Heart right ventricle (tissue), 16 donors: ENCODE measurements around the gene CYB5R2. TPM values are rescaled to one million over a fixed set of nuclear protein-coding genes. Genes with fewer than 3 reads are reported as not detected.
"Not testable (repeated sequence)": the region's sequence is repeated elsewhere in the genome, so short reads cannot be mapped to it uniquely, and the experiment has no call there.

ENCODE experiments used
- ATAC-seq, 8 donors: fragments of 200-7000 bp; cut with Tn5 transposase; one replicate each; pipeline ENCODE4 v1.9.1; 2020; ENCODE audit warnings: mild to moderate bottlenecking in 8 of 8, moderate library complexity in 8 of 8, moderate number of reproducible peaks in 1 of 8
- DNase-seq, 2 donors: peaks; one replicate each; pipeline ENCODE4 v3.0.0-alpha.2; 2020
- H3K27ac ChIP-seq, 10 donors: fragments of 200-600 bp; sonication (generic) in 2 of 10; one replicate each; pipeline versions ENCODE4 v1.5.0 to v1.8.0; 2020 to 2022; ENCODE audit warnings: mild to moderate bottlenecking in 3 of 10
- H3K27me3 ChIP-seq, 7 donors: fragments of 200-600 bp; one replicate each; pipeline ENCODE4 v1.8.0; 2021 to 2022; ENCODE audit warnings: mild to moderate bottlenecking in 2 of 7
- H3K36me3 ChIP-seq, 9 donors: fragments of 200-600 bp; sonication (generic) in 1 of 9; one replicate each; pipeline versions ENCODE4 v1.5.0 to v1.8.0; 2020 to 2022; ENCODE audit warnings: mild to moderate bottlenecking in 2 of 9
- H3K4me1 ChIP-seq, 9 donors: fragments of 200-600 bp; sonication (generic) in 1 of 9; one replicate each; pipeline versions ENCODE4 v1.5.0 to v1.8.0; 2020 to 2022; ENCODE audit warnings: mild to moderate bottlenecking in 4 of 9
- H3K4me3 ChIP-seq, 10 donors: fragments of 200-600 bp; sonication (generic) in 2 of 10; one replicate each; pipeline versions ENCODE4 v1.5.0 to v1.8.0; 2020 to 2022; ENCODE audit warnings: mild to moderate bottlenecking in 7 of 10, moderate library complexity in 2 of 10
- H3K9me3 ChIP-seq, 11 donors: fragments of 200-600 bp in 10 of 11; sonication (generic) in 2 of 11; one replicate each; pipeline versions ENCODE4 v1.5.0 to v1.8.0; 2013 to 2022; ENCODE audit warnings: mild to moderate bottlenecking in 2 of 11, control low read depth in 1 of 11, moderate library complexity in 1 of 11
- WGBS, 2 donors: extraction: QIAGEN DNeasy Blood & Tissue Kit; methylation state at CpG; one replicate each; pipeline ENCODE4 v1.1.7; 2013; ENCODE audit warnings: inconsistent platforms in 1 of 2; 5-methylcytosine and 5-hydroxymethylcytosine counted together
- intact Hi-C, 10 donors: fragments of 100-400 bp; cut with DNase I; formaldehyde crosslinking; loops; one replicate each; pipeline versions ENCODE4 v1.11.1 to v1.14.2; 2022
- polyA plus RNA-seq, 2 donors: library from polyadenylated mRNA; stranded (reverse); fragments of 200-250 nt; gene quantifications; one replicate each; pipeline ENCODE4 v1.2.3, GENCODE V29; 2013
- total RNA-seq, 10 donors: library from RNA; stranded (reverse); fragmentation: NEBNext Ultra II Directional in 3 of 10; extraction: Animal tissue kit (Norgen Biotek cat#: 25700) in 3 of 10; gene quantifications; one replicate each; pipeline versions ENCODE4 v1.2.1 to v1.2.4, GENCODE V29; 2021 to 2023
- TF ChIP-seq, protein P1 (sequence below), 9 donors: fragments of 200-600 bp; sonication (generic) in 2 of 9; IDR thresholded peaks; one replicate each; pipeline versions ENCODE4 v1.5.0 to v1.8.0; 2021 to 2022; ENCODE audit warnings: antibody characterized with exemption in 9 of 9, mild to moderate bottlenecking in 5 of 9, moderate library complexity in 1 of 9
- donor health status: Arrhythmogenic right ventricular cardiomyopathy.
- donor health status: ischemic (EF 13 %, LVEDD 7.1; RV severe dilation, severe dysfunction).
- donor health status: healthy with polysubstance abuse.
- donor health status: DM: no; HTN: yes; CAD: no.
- donor health status: DM: no; HTN: no; CAD: no.
- donor health status: ischemic (EF 25% LVEDD 6.9; RV normal size, moderate dysfunction).
- donor health status: ischemic (EF 25% LVEDD 5.7; RV mildly dilated, moderate dysfunction).
- donor health status: healthy.
- donor health status: DM: yes; HTN: yes; CAD: no.
- donor health status: Ischemic cardiomyopathy.
- donor health status: ischemic (EF 35%, LVEDD 5.7; RV mildly dilated, moderate dysfunction).
- donor health status: nonischemic (EF 11% LVEDD 7.7; RV severe dilation, severe dysfunction).
- donor health status: DM: yes; HTN: yes; CAD: no.
- donor health status: PGD.
- donor health status: ischemic (EF 29% LVEDD 5.4; RV normal size, mild dysfunction).
- donor health status: nonischemic (EF 23%, LVEDD 6.1; RV moderate dilation, normal function).

CYB5R2 gene
- total and polyA plus RNA-seq, 12 donors: 0.36 to 2.8 (median 1.2) TPM

DNA sequence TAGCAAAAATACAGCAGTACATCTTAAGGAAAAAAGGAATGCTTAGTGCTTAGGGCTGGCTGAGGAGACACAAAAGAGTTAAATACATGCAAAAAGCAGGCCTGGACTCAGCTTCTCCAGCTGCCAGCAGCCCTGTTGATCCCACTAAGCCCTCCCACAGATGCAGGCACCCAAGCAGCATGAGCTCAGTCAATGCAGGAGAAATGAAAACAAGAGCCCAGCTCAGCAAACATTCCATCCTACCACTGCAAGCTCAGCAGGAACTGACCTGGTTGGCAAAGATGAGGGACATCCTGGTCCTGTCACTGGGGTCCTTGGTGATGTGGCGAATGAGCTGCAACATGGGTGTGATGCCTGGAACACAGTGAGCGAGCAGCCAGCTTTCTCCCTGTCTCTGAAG lies 5.8 kb downstream of the CYB5R2 start:
- Histone ChIP-seq H3K36me3 (peaks cover 0 to 20% (median 0%) of the 10 kb centered on the region in 9 donors), H3K27me3 (peaks cover 0 to 13% (median 6%) of the 10 kb centered on the region in 7 donors), H3K4me1 (peaks cover 0 to 3% (median under 1%) of the 10 kb centered on the region in 9 donors), H3K4me3 (no peak overlapping the region), H3K9me3 (no peaks in the 10 kb centered on the region), H3K27ac (no peak overlapping the region)
- WGBS, 2 donors: 84% methylated on average over 2 of the region's 2 CpGs
- intact Hi-C loops: loop anchor here in 5 of 10 donors (5.0 kb wide), 3 partner anchors 90 to 155 kb away; partner anchors contain the start of gene PPFIBP2 (in 1 of the 5)
- TF ChIP-seq, protein P1, sequence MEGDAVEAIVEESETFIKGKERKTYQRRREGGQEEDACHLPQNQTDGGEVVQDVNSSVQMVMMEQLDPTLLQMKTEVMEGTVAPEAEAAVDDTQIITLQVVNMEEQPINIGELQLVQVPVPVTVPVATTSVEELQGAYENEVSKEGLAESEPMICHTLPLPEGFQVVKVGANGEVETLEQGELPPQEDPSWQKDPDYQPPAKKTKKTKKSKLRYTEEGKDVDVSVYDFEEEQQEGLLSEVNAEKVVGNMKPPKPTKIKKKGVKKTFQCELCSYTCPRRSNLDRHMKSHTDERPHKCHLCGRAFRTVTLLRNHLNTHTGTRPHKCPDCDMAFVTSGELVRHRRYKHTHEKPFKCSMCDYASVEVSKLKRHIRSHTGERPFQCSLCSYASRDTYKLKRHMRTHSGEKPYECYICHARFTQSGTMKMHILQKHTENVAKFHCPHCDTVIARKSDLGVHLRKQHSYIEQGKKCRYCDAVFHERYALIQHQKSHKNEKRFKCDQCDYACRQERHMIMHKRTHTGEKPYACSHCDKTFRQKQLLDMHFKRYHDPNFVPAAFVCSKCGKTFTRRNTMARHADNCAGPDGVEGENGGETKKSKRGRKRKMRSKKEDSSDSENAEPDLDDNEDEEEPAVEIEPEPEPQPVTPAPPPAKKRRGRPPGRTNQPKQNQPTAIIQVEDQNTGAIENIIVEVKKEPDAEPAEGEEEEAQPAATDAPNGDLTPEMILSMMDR (IDR thresholded peaks at IDR 0.05): no peak
- no peak for DNase-seq
- ATAC-seq: no peak

DNA sequence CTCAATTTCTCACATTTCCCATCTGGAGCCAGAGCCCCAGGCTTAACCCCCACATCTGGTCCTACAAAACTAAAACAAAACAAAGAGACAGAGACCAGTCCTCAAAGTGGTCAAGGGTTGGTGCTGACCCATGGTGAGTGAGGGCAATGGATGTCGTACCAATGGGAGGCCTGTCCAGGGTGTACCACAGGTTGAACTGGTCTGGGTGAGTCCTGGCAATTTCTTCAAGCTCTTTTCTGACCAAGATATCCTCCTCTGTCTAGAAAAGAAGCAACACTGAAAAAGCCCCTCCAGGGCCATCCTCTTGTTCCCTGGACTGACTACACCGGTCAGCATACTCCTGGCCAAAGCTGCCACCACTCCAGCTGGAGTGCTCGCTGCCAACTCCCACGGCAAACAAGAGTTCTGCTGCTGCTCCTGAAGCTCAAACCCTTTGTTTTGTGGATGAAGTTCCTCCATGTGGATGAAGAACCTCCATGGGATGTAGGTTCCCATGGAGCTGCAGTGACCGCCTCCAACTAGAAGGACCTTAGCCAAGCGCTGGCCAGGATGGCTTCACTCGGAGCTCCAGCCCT lies 6.9 kb downstream of the CYB5R2 start:
- DNase-seq: no peak
- no peaks in the 10 kb centered on the region for H3K9me3 ChIP-seq
- no peak overlapping the region for H3K27ac ChIP-seq
- H3K27me3 ChIP-seq: peaks cover 0 to 10% (median 0%) of the 10 kb centered on the region in 7 donors
- H3K36me3 ChIP-seq: peaks cover 0 to 20% (median 0%) of the 10 kb centered on the region in 9 donors
- TF ChIP-seq, protein P1 (IDR thresholded peaks at IDR 0.05): no peak
- ATAC-seq: no peak
- intact Hi-C loops: loop anchor here in 5 of 10 donors (5.0 kb wide), 3 partner anchors 89 to 154 kb away; partner anchors contain the start of gene PPFIBP2 (in 1 of the 5)
- H3K4me3 ChIP-seq: no peak overlapping the region
- H3K4me1 ChIP-seq: peaks cover 0 to 3% (median 0%) of the 10 kb centered on the region in 9 donors
- 87 to 93% methylated on average over 7 of the region's 7 CpGs for WGBS, 2 donors

DNA sequence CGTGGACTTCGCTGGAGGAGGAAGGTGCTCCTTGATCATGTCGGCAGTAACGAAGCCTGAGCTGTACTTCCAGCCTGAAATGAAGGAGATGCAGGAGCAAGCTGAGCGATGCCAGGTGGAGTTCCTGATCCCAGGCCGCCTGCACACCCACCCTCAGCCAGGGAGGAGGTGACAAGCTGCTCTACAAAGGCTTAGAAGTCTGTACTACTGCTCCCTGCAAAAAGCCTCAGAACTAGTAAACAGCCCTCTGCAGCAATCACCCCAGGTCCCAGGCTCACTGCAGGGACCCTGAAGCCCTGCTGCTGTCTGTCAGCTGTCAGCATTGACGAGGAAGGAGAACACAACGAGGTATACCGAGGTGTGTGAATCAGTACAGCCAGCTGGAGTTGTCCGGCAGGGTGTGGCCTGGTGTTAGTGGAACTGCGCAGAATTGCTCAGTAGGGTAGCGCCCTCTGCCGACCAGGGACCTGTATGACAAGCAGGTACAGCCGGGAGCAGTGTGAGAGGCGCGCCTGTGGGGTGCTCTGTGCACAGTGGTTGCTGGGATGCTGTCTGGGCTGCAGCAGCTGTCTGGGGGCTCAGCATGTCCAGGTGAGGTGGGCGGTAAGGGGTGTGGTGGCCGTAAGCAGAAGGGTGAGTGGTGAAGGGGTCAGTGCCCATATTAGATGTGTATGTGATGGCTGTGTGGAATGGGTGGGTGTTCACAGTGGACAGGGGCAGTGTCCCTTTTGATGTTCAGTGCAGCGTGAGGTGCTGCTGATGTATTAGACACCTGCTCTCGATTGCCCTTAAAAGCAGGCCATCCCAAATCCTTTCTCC lies 7.6 kb downstream of the CYB5R2 start:
- H3K36me3 ChIP-seq: peaks cover 0 to 20% (median 0%) of the 10 kb centered on the region in 9 donors
- ATAC-seq (peak; percentile 85 to 95 (median 92)), DNase-seq (peak; percentile 71 to 81)
- H3K9me3 ChIP-seq: no peaks in the 10 kb centered on the region
- H3K27ac ChIP-seq: no peak overlapping the region
- intact Hi-C loops: loop anchor here in 7 of 10 donors (2.0 to 5.0 kb wide), 5 partner anchors 88 to 153 kb away; partner anchors contain the start of gene PPFIBP2 (in 1 of the 7)
- H3K4me1 ChIP-seq: peaks cover 0 to 3% (median 0%) of the 10 kb centered on the region in 9 donors
- WGBS, 2 donors: 54% methylated on average over 20 of the region's 20 CpGs
- TF ChIP-seq, protein P1 (IDR thresholded peaks at IDR 0.05): peak; percentile 64 to 91 (median 81)
- peaks cover 0 to 3% (median 0%) of the 10 kb centered on the region in 7 donors for H3K27me3 ChIP-seq
- no peak overlapping the region for H3K4me3 ChIP-seq

DNA sequence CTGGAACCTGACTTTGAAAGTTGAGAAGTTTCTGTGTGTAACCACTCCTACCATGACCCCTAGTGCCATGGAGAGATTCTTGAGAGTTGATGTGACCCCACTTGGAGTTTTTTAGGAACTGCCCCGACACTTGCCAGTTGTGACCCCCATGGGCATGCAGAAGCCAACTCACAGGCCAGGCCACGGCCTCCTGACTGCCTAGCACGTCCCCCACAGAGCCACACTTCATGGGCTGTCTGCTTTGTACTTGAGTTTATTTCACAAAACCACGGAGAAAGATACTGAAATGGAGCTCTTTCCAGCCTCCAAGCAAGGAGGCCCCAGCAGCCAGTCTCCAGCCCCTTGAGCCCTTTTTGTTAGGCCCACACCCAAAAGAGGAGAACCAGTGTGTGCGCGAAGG lies 8.4 kb downstream of the CYB5R2 start:
- DNase-seq (no peak), ATAC-seq (no peak)
- H3K9me3 ChIP-seq: no peaks in the 10 kb centered on the region
- no peak overlapping the region for H3K27ac ChIP-seq
- peaks cover 0 to 20% (median 0%) of the 10 kb centered on the region in 9 donors for H3K36me3 ChIP-seq
- 81 to 94% methylated on average over 6 of the region's 6 CpGs for WGBS, 2 donors
- peaks cover 0 to 3% (median 0%) of the 10 kb centered on the region in 9 donors for H3K4me1 ChIP-seq
- intact Hi-C loops: loop anchor here in 7 of 10 donors (2.0 to 5.0 kb wide), 5 partner anchors 88 to 153 kb away; partner anchors contain the start of gene PPFIBP2 (in 1 of the 7)
- TF ChIP-seq, protein P1 (IDR thresholded peaks at IDR 0.05): no peak
- H3K4me3 ChIP-seq: no peak overlapping the region
- no peaks in the 10 kb centered on the region for H3K27me3 ChIP-seq

DNA sequence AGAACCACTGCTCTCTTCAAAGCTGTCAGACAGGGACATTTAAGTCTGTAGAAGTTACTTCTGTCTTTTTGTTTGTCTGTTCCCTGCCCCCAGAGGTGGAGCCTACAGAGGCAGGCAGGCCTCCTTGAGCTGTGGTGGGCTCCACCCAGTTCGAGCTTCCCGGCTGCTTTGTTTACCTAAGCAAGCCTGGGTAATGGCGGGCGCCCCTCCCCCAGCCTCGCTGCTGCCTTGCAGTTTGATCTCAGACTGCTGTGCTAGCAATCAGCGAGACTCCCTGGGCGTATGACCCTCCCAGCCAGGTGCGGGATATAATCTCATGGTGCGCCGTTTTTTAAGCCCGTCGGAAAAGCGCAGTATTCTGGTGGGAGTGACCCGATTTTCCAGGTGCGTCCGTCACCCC lies 9.8 kb downstream of the CYB5R2 start:
- ATAC-seq, intact Hi-C loops, H3K27me3 ChIP-seq, H3K4me1 ChIP-seq, DNase-seq, H3K9me3 ChIP-seq, H3K4me3 ChIP-seq, H3K27ac ChIP-seq: not testable (repeated sequence)
- H3K36me3 ChIP-seq: peaks cover 0 to 20% (median 0%) of the 10 kb centered on the region in 9 donors
- WGBS, 2 donors: 90 to 91% methylated on average over 10 to 16 of the region's 16 CpGs
